ENCODE results near the gene TARBP2.

- TF ChIP-seq CTCF (IDR thresholded peaks at IDR 0.05): no peak
- no peak for TF ChIP-seq POLR2AphosphoS5 (IDR thresholded peaks at IDR 0.05)
Measured at GRCh38 chr12:53552361-53553327, 51.6 kb downstream of the TARBP2 start.
